Measurements from ENCODE around the gene LRGUK. TPM values are rescaled to one million over a fixed set of nuclear protein-coding genes. Genes with fewer than 3 reads are reported as not detected.

LRGUK gene
- total RNA-seq, 1 experiment from 2014 or later, result 1.9 TPM

GRCh38 chr7:134167841-134168240 lies 40.7 kb downstream of the LRGUK start:
- TF ChIP-seq USF2 (CRISPR knock-in tag; IDR thresholded peaks at IDR 0.05), result no peak
- no peak for TF ChIP-seq GABPB1 (CRISPR knock-in tag; IDR thresholded peaks at IDR 0.05)
- TF ChIP-seq SOX15 (CRISPR knock-in tag; IDR thresholded peaks at IDR 0.05), result no peak
- TF ChIP-seq ZNF317 (CRISPR knock-in tag; IDR thresholded peaks at IDR 0.05; ENCODE audit: borderline replicate concordance, low read depth), result no peak
- TF ChIP-seq CBFB (CRISPR knock-in tag; IDR thresholded peaks at IDR 0.05; ENCODE audit: low read depth), result no peak
- no peak for TF ChIP-seq NR2C2 (CRISPR knock-in tag; IDR thresholded peaks at IDR 0.05)
- TF ChIP-seq IRF2 (CRISPR knock-in tag; IDR thresholded peaks at IDR 0.05; ENCODE audit: borderline replicate concordance, low read depth), result no peak
- no peak for TF ChIP-seq ELF4 (CRISPR knock-in tag; IDR thresholded peaks at IDR 0.05; ENCODE audit: low read depth)
- no peak for TF ChIP-seq HMGXB4 (CRISPR knock-in tag; IDR thresholded peaks at IDR 0.05)
- no peak for TF ChIP-seq ETV6 (CRISPR knock-in tag; IDR thresholded peaks at IDR 0.05)
- no peak for TF ChIP-seq ESRRA (CRISPR knock-in tag; IDR thresholded peaks at IDR 0.05; ENCODE audit: borderline replicate concordance)
- ATAC-seq (no peak), DNase-seq (ENCODE audit: low spot score) (no peak)
- ChIA-PET POLR2A (no interaction called here), CTCF (interaction anchor here (0.9 kb wide), 1 partner anchor 27 kb away, joined by 6 read pairs; no protein-coding TSS in a partner anchor)
- Mint-ChIP-seq H3K27me3 (ENCODE audit: low read depth) (no peaks in the 10 kb centered on the region), H3K4me1 (no peaks in the 10 kb centered on the region), H3K9me3 (no peaks in the 10 kb centered on the region), H3K27ac (no peak overlapping the region), H3K36me3 (0 out of 2 replicates have a peak, but pooled peaks cover 2% of the 10 kb centered on the region), H3K4me3 (no peak overlapping the region)

GRCh38 chr7:134174795-134175261 lies 47.7 kb downstream of the LRGUK start:
- no peak overlapping the region for H3K4me3 Mint-ChIP-seq
- POLR2A ChIA-PET, result no interaction called here
- no peak for DNase-seq (ENCODE audit: low spot score)
- H3K9me3 Mint-ChIP-seq, result no peaks in the 10 kb centered on the region
- H3K36me3 Mint-ChIP-seq, result no peaks in the 10 kb centered on the region
- no peak overlapping the region for H3K27ac Mint-ChIP-seq
- TF ChIP-seq CREB1 (CRISPR knock-in tag; IDR thresholded peaks at IDR 0.05) (no peak), ZNF219 (CRISPR knock-in tag; IDR thresholded peaks at IDR 0.05; ENCODE audit: borderline replicate concordance) (no peak), ZNF138 (CRISPR knock-in tag; conservative IDR thresholded peaks at IDR 0.05) (no peak), ATF2 (CRISPR knock-in tag; IDR thresholded peaks at IDR 0.05; ENCODE audit: borderline replicate concordance, low read depth) (no peak), ZNF423 (CRISPR knock-in tag; IDR thresholded peaks at IDR 0.05) (no peak), STAT6 (CRISPR knock-in tag; conservative IDR thresholded peaks at IDR 0.05; ENCODE audit: low read depth) (no peak), MXD4 (CRISPR knock-in tag; IDR thresholded peaks at IDR 0.05; ENCODE audit: borderline replicate concordance) (no peak), OVOL2 (CRISPR knock-in tag; IDR thresholded peaks at IDR 0.05; ENCODE audit: borderline replicate concordance) (no peak), FOXK1 (CRISPR knock-in tag; IDR thresholded peaks at IDR 0.05) (no peak), ATF3 (CRISPR knock-in tag; conservative IDR thresholded peaks at IDR 0.05) (no peak), SP1 (CRISPR knock-in tag; conservative IDR thresholded peaks at IDR 0.05) (no peak), E2F4 (CRISPR knock-in tag; IDR thresholded peaks at IDR 0.05; ENCODE audit: borderline replicate concordance, low read depth) (no peak), RORB (CRISPR knock-in tag; IDR thresholded peaks at IDR 0.05) (no peak), CBFB (CRISPR knock-in tag; IDR thresholded peaks at IDR 0.05; ENCODE audit: low read depth) (no peak), NR1H2 (CRISPR knock-in tag; IDR thresholded peaks at IDR 0.05) (no peak), ZBTB43 (CRISPR knock-in tag; IDR thresholded peaks at IDR 0.05) (no peak), KAT7 (CRISPR knock-in tag; IDR thresholded peaks at IDR 0.05; ENCODE audit: borderline replicate concordance) (no peak)
- no peak for ATAC-seq
- no peaks in the 10 kb centered on the region for H3K27me3 Mint-ChIP-seq (ENCODE audit: low read depth)
- CTCF ChIA-PET, result no interaction called here
- H3K4me1 Mint-ChIP-seq, result peaks cover 5% of the 10 kb centered on the region
